Esophagus squamous epithelium (tissue), 5 donors: Measurements from ENCODE around the gene TBCD. TPM values are rescaled to one million over a fixed set of nuclear protein-coding genes. Genes with fewer than 3 reads are reported as not detected.

Experiments used
- DNase-seq: peaks from one replicate; lab custom pipeline; 2025; lab: John Stamatoyannopoulos, UW
- H3K27ac ChIP-seq, 4 donors: fragments of 200-600 bp; sonication (generic); one replicate each; pipeline ENCODE4 v1.5.1; 2016 to 2019; ENCODE audit warnings: mild to moderate bottlenecking in 1 of 4
- H3K27me3 ChIP-seq, 4 donors: fragments of 200-600 bp; sonication (generic); 1 replicate in 3 of 4; 2 replicates in 1 of 4; pipeline versions ENCODE4 v1.5.1 to v1.6.0; 2017 to 2021; ENCODE audit warnings: antibody characterized with exemption in 1 of 4
- H3K36me3 ChIP-seq, 3 donors: fragments of 200-600 bp; sonication (generic); one replicate each; pipeline ENCODE4 v1.5.1; 2016 to 2019
- H3K4me1 ChIP-seq, 3 donors: fragments of 200-600 bp; sonication (generic); one replicate each; pipeline ENCODE4 v1.5.1; 2017 to 2019
- H3K4me3 ChIP-seq, 4 donors: fragments of 200-600 bp; sonication (generic); 1 replicate in 3 of 4; 2 replicates in 1 of 4; pipeline ENCODE4 v1.5.1; 2016 to 2019; ENCODE audit warnings: mild to moderate bottlenecking in 2 of 4, moderate library complexity in 1 of 4
- H3K9me3 ChIP-seq, 3 donors: fragments of 200-600 bp; sonication (generic); one replicate each; pipeline ENCODE4 v1.5.1; 2016 to 2019
- CTCF ChIP-seq, 6 experiments: fragments of 450-650 bp in 4 of 6; fragments of 200-600 bp in 2 of 6; sonication (generic) in 2 of 6; IDR thresholded peaks; one replicate each; pipeline ENCODE4 v1.5.1; 2016 to 2019; ENCODE audit warnings: antibody characterized with exemption in 6 of 6, mild to moderate bottlenecking in 4 of 6, moderate library complexity in 4 of 6
- POLR2A ChIP-seq, 4 donors: fragments of 450-650 bp; IDR thresholded peaks; one replicate each; pipeline ENCODE4 v1.6.1; 2017; ENCODE audit warnings: antibody characterized with exemption in 4 of 4, mild to moderate bottlenecking in 4 of 4, moderate library complexity in 3 of 4
- WGBS, 2 donors: methylation state at CpG; one replicate each; pipeline ENCODE4 v1.1.5; 2018; 5-methylcytosine and 5-hydroxymethylcytosine counted together
- intact Hi-C: fragments of 100-400 bp; cut with DNase I; formaldehyde crosslinking; loops from one replicate; pipeline ENCODE4 v1.15.0; 2022
- total RNA-seq, 4 donors: library from RNA; depleted of rRNA; stranded (reverse); fragments of >200 nt; gene quantifications; one replicate each; pipeline ENCODE4 v1.1.0, GENCODE V29; 2016
- donor health status: DM: yes; HTN: yes; CAD: no.

Gene TBCD
- total RNA-seq, 4 donors from 2014 or later, result 38.8 to 58.3 (median 55.0) TPM

GRCh38 chr17:82911822-82912221 lies 160.0 kb downstream of the TBCD start:
- intact Hi-C loops, result loop anchor here (10.0 kb wide), 1 partner anchor 127 kb away; no protein-coding TSS in a partner anchor

DNA sequence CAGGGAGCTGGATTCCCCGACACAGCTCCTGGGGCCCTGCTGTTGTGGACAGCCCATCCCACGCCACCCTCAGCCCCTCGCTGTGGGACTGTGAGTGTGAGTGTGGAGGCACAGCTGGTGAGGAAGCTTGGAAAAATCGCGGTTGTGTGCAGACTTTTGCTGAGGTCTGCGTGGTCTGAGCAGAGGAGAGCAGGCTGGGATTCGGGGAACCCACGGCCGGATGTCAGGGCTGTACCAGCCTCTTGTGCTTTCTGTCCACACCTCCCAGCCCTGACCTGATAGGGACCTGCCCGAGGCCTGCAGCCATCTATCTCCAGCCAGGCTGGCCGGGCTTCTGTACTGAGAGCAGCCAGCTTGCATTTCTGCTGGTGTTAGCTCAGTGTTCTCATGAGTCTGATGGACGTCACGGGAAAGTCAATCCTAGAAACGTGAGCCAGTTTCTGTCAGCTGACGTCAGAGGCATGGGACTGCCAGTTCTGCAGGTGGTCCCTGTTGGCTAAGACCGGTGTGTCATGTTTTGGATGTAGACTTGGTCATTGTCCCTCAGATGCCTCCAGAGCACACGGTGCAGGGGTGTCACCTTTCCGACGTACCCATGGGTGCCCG lies 160.7 kb downstream of the TBCD start:
- Histone ChIP-seq H3K27me3 (no peaks in the 10 kb centered on the region), H3K36me3 (peaks cover 0 to 50% (median 0%) of the 10 kb centered on the region in 3 donors), H3K27ac (peak overlapping the region in 1 of 4 donors; percentile 13), H3K4me3 (no peak overlapping the region), H3K9me3 (no peaks in the 10 kb centered on the region), H3K4me1 (peaks cover 0 to 37% (median 3%) of the 10 kb centered on the region in 3 donors)
- 78 to 100% methylated on average over 4 to 5 of the region's 20 CpGs for WGBS, 2 donors
- intact Hi-C loops, result loop anchor here (10.0 kb wide), 1 partner anchor 128 kb away; no protein-coding TSS in a partner anchor
- no peak for TF ChIP-seq CTCF (IDR thresholded peaks at IDR 0.05)
- no peak for TF ChIP-seq POLR2A (IDR thresholded peaks at IDR 0.05)
- no peak for DNase-seq

More at GRCh38 chr17:82911822-82912221, 160.0 kb downstream of the TBCD start:
- TF ChIP-seq CTCF (IDR thresholded peaks at IDR 0.05) (no peak), POLR2A (IDR thresholded peaks at IDR 0.05) (no peak)
- 77 to 86% methylated on average over 5 to 7 of the region's 14 CpGs for WGBS, 2 donors
- Histone ChIP-seq H3K4me1 (peaks cover 0 to 37% (median 3%) of the 10 kb centered on the region in 3 donors), H3K27me3 (no peaks in the 10 kb centered on the region), H3K9me3 (no peaks in the 10 kb centered on the region), H3K4me3 (no peak overlapping the region), H3K36me3 (peaks cover 2 to 58% (median 3%) of the 10 kb centered on the region in 3 donors), H3K27ac (peak overlapping the region in 1 of 4 donors; percentile 13)
- DNase-seq, result no peak

DNA sequence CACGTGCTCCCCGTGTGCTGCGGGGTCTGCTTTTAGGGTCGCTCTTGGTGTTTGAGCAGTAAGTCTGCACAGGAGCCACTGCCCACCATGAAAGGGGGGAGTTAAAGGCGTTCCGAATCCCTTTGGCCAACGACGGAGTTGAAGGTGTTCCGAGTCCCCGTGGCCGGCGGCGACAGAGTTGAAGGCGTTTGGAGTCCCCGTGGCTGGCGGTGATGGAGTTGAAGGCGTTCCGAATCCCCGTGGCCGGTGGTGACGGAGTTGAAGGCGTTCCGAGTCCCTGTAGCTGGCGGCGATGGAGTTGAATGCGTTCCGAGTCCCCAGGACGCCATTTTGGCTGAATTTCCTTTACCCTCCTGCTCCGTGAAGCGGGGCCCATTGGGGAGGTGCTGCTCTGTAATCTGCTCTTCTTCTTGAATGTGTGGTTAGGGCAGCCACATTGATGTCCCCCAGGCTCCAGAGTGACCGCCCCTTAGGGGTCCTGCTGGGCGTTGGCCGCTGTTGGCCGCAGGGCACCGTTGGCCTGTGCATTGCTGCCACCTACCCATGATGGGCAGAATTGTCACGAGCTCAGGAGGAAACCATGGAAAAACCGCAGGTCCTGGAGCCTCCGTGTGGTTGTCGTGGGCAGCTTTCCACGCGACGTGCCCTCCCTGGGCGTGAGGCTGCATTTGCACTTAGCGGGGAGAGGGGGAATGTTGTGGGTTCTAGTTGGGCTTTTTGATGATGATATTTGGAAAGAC lies 161.6 kb downstream of the TBCD start:
- Histone ChIP-seq H3K9me3 (no peaks in the 10 kb centered on the region), H3K4me3 (no peak overlapping the region), H3K27ac (peak overlapping the region in 1 of 4 donors; percentile 42), H3K27me3 (no peaks in the 10 kb centered on the region), H3K4me1 (peaks cover 0 to 33% (median 3%) of the 10 kb centered on the region in 3 donors), H3K36me3 (peaks cover 0 to 47% (median 0%) of the 10 kb centered on the region in 3 donors)
- WGBS, 2 donors, result 92 to 94% methylated on average over 16 to 22 of the region's 44 CpGs
- TF ChIP-seq CTCF (IDR thresholded peaks at IDR 0.05) (peak in 3 of 6 experiments; percentile 19 to 41 (median 30)), POLR2A (IDR thresholded peaks at IDR 0.05) (no peak)
- no peak for DNase-seq
- intact Hi-C loops, result loop anchor here (10.0 kb wide), 1 partner anchor 129 kb away; no protein-coding TSS in a partner anchor

DNA sequence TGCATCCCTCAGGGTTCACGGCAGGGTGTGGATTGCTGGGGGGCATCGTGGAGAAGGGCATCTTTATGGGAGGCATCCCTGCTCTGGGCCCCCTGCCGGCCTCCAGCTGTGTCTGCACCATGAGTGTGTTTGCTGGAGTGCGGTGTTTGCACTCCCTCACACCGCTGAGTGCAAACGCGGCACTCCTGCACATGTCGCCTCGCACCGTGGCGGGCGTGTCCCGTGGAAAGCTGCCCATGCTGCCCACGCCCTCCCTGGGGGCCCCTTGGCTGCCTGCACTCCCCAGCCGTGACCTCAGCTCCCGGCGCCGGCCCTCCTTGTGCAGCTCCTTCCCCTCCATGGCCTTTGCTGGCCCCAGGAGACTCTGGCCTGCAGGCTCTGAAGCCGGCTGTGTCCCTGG lies 162.5 kb downstream of the TBCD start:
- no peaks in the 10 kb centered on the region for H3K9me3 ChIP-seq
- 48 to 60% methylated on average over 12 to 16 of the region's 19 CpGs for WGBS, 2 donors
- peak overlapping the region in 1 of 4 donors; percentile 42 for H3K27ac ChIP-seq
- H3K4me1 ChIP-seq, result peaks cover 0 to 32% (median 3%) of the 10 kb centered on the region in 3 donors
- H3K36me3 ChIP-seq, result peaks cover 0 to 50% (median 0%) of the 10 kb centered on the region in 3 donors
- TF ChIP-seq POLR2A (IDR thresholded peaks at IDR 0.05) (no peak), CTCF (IDR thresholded peaks at IDR 0.05) (peak in 5 of 6 experiments; percentile 22 to 76 (median 57))
- intact Hi-C loops, result loop anchor here (10.0 kb wide), 1 partner anchor 130 kb away; no protein-coding TSS in a partner anchor
- no peaks in the 10 kb centered on the region for H3K27me3 ChIP-seq
- DNase-seq, result no peak
- no peak overlapping the region for H3K4me3 ChIP-seq
